ENCODE measurements around the gene GLI1.

GLI1 gene

GRCh38 chr12:57518920-57519795 lies 59.6 kb downstream of the GLI1 start:
- TF ChIP-seq ESRRG (CRISPR knock-in tag; IDR thresholded peaks at IDR 0.05), result no peak
- TF ChIP-seq CSDC2 (CRISPR knock-in tag; IDR thresholded peaks at IDR 0.05), result no peak
- TF ChIP-seq ISL1 (CRISPR knock-in tag; IDR thresholded peaks at IDR 0.05), result no peak
- no peak for TF ChIP-seq POU6F1 (CRISPR knock-in tag; IDR thresholded peaks at IDR 0.05; ENCODE audit: borderline replicate concordance, low read depth)
- TF ChIP-seq ZC3H10 (CRISPR knock-in tag; IDR thresholded peaks at IDR 0.05), result no peak
- no peak for TF ChIP-seq ZFP3 (CRISPR knock-in tag; IDR thresholded peaks at IDR 0.05)
- TF ChIP-seq CSRNP3 (CRISPR knock-in tag; IDR thresholded peaks at IDR 0.05), result no peak
- TF ChIP-seq GLIS3 (CRISPR knock-in tag; IDR thresholded peaks at IDR 0.05), result no peak
- TF ChIP-seq RARB (CRISPR knock-in tag; IDR thresholded peaks at IDR 0.05), result no peak
- TF ChIP-seq TCF4 (CRISPR knock-in tag; IDR thresholded peaks at IDR 0.05; ENCODE audit: borderline replicate concordance), result no peak
- no peak for TF ChIP-seq ZNF8 (CRISPR knock-in tag; IDR thresholded peaks at IDR 0.05)
- TF ChIP-seq ZNF565 (CRISPR knock-in tag; conservative IDR thresholded peaks at IDR 0.05; ENCODE audit: low read depth), result no peak
- TF ChIP-seq ZFP30 (CRISPR knock-in tag; IDR thresholded peaks at IDR 0.05), result no peak
- TF ChIP-seq PPARA (CRISPR knock-in tag; IDR thresholded peaks at IDR 0.05; ENCODE audit: borderline replicate concordance), result no peak
- no peak for TF ChIP-seq TSHZ2 (CRISPR knock-in tag; IDR thresholded peaks at IDR 0.05)
- TF ChIP-seq ZNF70 (CRISPR knock-in tag; IDR thresholded peaks at IDR 0.05), result no peak
- TF ChIP-seq CREB5 (CRISPR knock-in tag; IDR thresholded peaks at IDR 0.05; ENCODE audit: low read depth), result no peak
- TF ChIP-seq PATZ1 (CRISPR knock-in tag; IDR thresholded peaks at IDR 0.05; ENCODE audit: borderline replicate concordance), result no peak
- ATAC-seq, result peak; percentile 7

GRCh38 chr12:57519796-57520052 lies 60.1 kb downstream of the GLI1 start:
- TF ChIP-seq CREB5 (CRISPR knock-in tag; IDR thresholded peaks at IDR 0.05; ENCODE audit: low read depth) (0 out of 2 replicates have a peak, but pooled peaks have one; percentile 10), SNAI2 (CRISPR knock-in tag; IDR thresholded peaks at IDR 0.05) (no peak)
- no peak for ATAC-seq

All from SK-N-SH treated with all-trans-retinoic acid at 6 μM for 48 hours (cell line).